Spleen (tissue), 7 donors: Measurements from ENCODE around the gene PCSK6.

Experiments used
- POLR2A ChIP-seq, 3 donors: fragments of 450-650 bp; IDR thresholded peaks; one replicate each; pipeline ENCODE4 v1.5.1; 2017; ENCODE audit warnings: antibody characterized with exemption in 3 of 3, mild to moderate bottlenecking in 1 of 3
- TF ChIP-seq, protein P1 (sequence below), 11 experiments: fragments of 200-600 bp in 7 of 11; fragments of 450-650 bp in 4 of 11; sonication (generic) in 4 of 11; IDR thresholded peaks in 8 of 11; conservative IDR thresholded peaks in 3 of 11; 1 replicate in 7 of 11; 2 replicates in 4 of 11; pipeline versions ENCODE4 v1.4.0 to v1.8.0; 2016 to 2021; ENCODE audit warnings: antibody characterized with exemption in 11 of 11, inconsistent platforms in 4 of 11, mild to moderate bottlenecking in 1 of 11
- donor health status: DM: no; HTN: no; CAD: no; lungs with moderate emphysema.
- donor health status: DM: no; HTN: no; CAD: no.
- donor health status: DM: no; HTN: no; CAD: no.

DNA sequence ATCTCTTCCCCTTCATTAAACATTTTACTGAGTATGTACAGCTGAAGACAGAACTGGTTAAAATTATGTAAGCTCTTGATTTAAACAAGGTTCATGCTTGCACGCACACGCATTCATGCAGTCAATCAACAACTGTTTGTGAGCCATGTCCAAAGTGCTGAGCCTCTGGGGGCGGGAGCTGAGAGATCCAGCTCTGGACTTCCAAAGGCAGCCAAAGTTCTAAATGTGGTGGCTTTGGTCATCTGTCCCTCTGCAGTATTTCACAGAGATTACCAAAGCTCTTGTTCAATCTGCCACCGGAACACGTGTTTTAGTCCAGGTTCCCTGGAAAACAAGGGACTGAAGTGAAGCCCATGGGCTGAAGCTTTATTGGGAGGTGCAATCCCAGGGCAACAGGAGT is 142.1 kb downstream of the PCSK6 start:
- TF ChIP-seq, protein P1, sequence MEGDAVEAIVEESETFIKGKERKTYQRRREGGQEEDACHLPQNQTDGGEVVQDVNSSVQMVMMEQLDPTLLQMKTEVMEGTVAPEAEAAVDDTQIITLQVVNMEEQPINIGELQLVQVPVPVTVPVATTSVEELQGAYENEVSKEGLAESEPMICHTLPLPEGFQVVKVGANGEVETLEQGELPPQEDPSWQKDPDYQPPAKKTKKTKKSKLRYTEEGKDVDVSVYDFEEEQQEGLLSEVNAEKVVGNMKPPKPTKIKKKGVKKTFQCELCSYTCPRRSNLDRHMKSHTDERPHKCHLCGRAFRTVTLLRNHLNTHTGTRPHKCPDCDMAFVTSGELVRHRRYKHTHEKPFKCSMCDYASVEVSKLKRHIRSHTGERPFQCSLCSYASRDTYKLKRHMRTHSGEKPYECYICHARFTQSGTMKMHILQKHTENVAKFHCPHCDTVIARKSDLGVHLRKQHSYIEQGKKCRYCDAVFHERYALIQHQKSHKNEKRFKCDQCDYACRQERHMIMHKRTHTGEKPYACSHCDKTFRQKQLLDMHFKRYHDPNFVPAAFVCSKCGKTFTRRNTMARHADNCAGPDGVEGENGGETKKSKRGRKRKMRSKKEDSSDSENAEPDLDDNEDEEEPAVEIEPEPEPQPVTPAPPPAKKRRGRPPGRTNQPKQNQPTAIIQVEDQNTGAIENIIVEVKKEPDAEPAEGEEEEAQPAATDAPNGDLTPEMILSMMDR (IDR thresholded peaks at IDR 0.05 in 8 of 11, conservative IDR thresholded peaks at IDR 0.05 in 3 of 11) = no peak
- no peak for TF ChIP-seq POLR2A (IDR thresholded peaks at IDR 0.05)
